Lower leg skin (tissue), 3 donors: ENCODE measurements around the gene CNMD.

Source experiments
- CTCF ChIP-seq, 3 donors: fragments of 450-650 bp; IDR thresholded peaks; one replicate each; pipeline ENCODE4 v1.5.1; 2016; ENCODE audit warnings: antibody characterized with exemption in 3 of 3, mild to moderate bottlenecking in 3 of 3, moderate library complexity in 2 of 3
- POLR2A ChIP-seq, 2 donors: fragments of 450-650 bp; IDR thresholded peaks; one replicate each; pipeline ENCODE4 v1.6.1; 2016 to 2017; ENCODE audit warnings: antibody characterized with exemption in 2 of 2, mild to moderate bottlenecking in 1 of 2, moderate library complexity in 1 of 2

- TF ChIP-seq CTCF (IDR thresholded peaks at IDR 0.05): no peak
- TF ChIP-seq POLR2A (IDR thresholded peaks at IDR 0.05): no peak
Observed at GRCh38 chr13:52779103-52779502, 39.5 kb upstream of the CNMD start.
